ENCODE measurements around the gene GRHPR.

DNA sequence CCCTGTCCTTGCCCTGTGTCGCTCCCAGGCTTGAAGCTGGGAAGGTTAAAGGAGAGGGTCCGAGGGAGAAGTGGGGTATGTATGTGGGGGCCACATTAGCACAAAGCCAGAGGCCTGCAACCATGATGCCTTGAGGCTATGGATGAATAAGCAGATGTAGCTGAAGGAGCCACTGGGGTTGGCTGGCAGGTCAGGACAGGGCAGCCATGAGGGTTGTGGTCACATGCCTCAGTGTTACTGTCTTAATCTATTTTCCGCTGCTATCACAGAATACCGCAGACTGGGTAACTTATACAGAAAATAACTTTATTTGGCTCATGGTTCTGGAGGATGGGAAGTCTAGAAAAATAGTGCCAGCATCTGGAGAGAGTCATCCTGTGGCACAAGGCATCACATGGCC lies 9.2 kb upstream of the GRHPR start:
- TF ChIP-seq ZNF565 (CRISPR knock-in tag; conservative IDR thresholded peaks at IDR 0.05; ENCODE audit: low read depth) (no peak), CSDC2 (CRISPR knock-in tag; IDR thresholded peaks at IDR 0.05) (no peak), ARNTL (CRISPR knock-in tag; IDR thresholded peaks at IDR 0.05; ENCODE audit: borderline replicate concordance, low read depth) (no peak), RARB (CRISPR knock-in tag; IDR thresholded peaks at IDR 0.05) (no peak), ZFP30 (CRISPR knock-in tag; IDR thresholded peaks at IDR 0.05) (no peak), TOX (CRISPR knock-in tag; IDR thresholded peaks at IDR 0.05; ENCODE audit: borderline replicate concordance) (no peak), ZNF8 (CRISPR knock-in tag; IDR thresholded peaks at IDR 0.05) (no peak), GLIS3 (CRISPR knock-in tag; IDR thresholded peaks at IDR 0.05) (no peak)
- TF ChIP-seq, protein P1, sequence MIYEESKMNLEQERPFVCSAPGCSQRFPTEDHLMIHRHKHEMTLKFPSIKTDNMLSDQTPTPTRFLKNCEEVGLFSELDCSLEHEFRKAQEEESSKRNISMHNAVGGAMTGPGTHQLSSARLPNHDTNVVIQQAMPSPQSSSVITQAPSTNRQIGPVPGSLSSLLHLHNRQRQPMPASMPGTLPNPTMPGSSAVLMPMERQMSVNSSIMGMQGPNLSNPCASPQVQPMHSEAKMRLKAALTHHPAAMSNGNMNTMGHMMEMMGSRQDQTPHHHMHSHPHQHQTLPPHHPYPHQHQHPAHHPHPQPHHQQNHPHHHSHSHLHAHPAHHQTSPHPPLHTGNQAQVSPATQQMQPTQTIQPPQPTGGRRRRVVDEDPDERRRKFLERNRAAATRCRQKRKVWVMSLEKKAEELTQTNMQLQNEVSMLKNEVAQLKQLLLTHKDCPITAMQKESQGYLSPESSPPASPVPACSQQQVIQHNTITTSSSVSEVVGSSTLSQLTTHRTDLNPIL (CRISPR knock-in tag; IDR thresholded peaks at IDR 0.05; ENCODE audit: low read depth): no peak
